Hematopoietic multipotent progenitor cell (in vitro differentiated cells): ENCODE results near the gene NPIPA5. TPM values are rescaled to one million over a fixed set of nuclear protein-coding genes. Genes with fewer than 3 reads are reported as not detected.

ENCODE experiments used
- total RNA-seq: library from RNA; depleted of rRNA; stranded (reverse); fragments of >200 nt; gene quantifications from one replicate; pipeline ENCODE4 v1.2.3, GENCODE V29; 2012

The NPIPA5 gene
- total RNA-seq, 1 donor = 1.3 TPM

Other genes with a start within 250 kb of the NPIPA5 start
- gene MPV17L, start 17.5 kb upstream of the NPIPA5 start, total RNA-seq = 13.5 TPM
- 15.1 TPM for gene BMERB1, start 56.3 kb upstream of the NPIPA5 start, total RNA-seq